CD4-positive, alpha-beta T cell (primary cell): ENCODE results near the gene RASA3. TPM values are rescaled to one million over a fixed set of nuclear protein-coding genes. Genes with fewer than 3 reads are reported as not detected.
A peak's percentile ranks its signal among the peaks of the same experiment; 100 is the strongest.

Experiments used
- ATAC-seq: fragments of 200-7000 bp; cut with Tn5 transposase; one replicate; pipeline ENCODE4 v1.10.0; 2022; ENCODE audit warnings: mild to moderate bottlenecking; ENCODE audit not compliant: poor library complexity
- CTCF ChIA-PET: fragments of 350-600 bp; sonication (Branson Sonifier 250); formaldehyde crosslinking; loops from one replicate; lab custom pipeline; 2021; ENCODE audit warnings: antibody characterized with exemption, inconsistent platforms; lab: Charles Lee
- POLR2A ChIA-PET: fragments of 350-600 bp; sonication (Branson Sonifier 250); formaldehyde crosslinking; loops from one replicate; lab custom pipeline; 2021; ENCODE audit warnings: antibody characterized with exemption, inconsistent platforms; lab: Charles Lee
- DNase-seq, 14 experiments: peaks; one replicate each; pipeline ENCODE4 v3.0.0-alpha.2; 2013 to 2020; ENCODE audit warnings: mixed read lengths in 2 of 14
- H3K27ac ChIP-seq, 2 donors: one replicate each; pipeline versions ENCODE4 v1.5.1 to v1.7.0; 2013; ENCODE audit warnings: low read length in 2 of 2, low read depth in 1 of 2, mild to moderate bottlenecking in 1 of 2
- H3K27me3 ChIP-seq, 2 experiments: 1 replicate in 1 of 2; 2 replicates in 1 of 2; pipeline versions ENCODE4 v1.6.1 to v1.7.0; 2013; ENCODE audit warnings: low read length in 2 of 2, control low read depth in 1 of 2, mild to moderate bottlenecking in 1 of 2, moderate library complexity in 1 of 2; ENCODE audit not compliant: insufficient read depth in 2 of 2, control insufficient read depth in 1 of 2
- H3K36me3 ChIP-seq: one replicate; pipeline ENCODE4 v1.6.1; 2013; ENCODE audit warnings: low read length, control low read depth; ENCODE audit not compliant: insufficient read depth
- H3K4me1 ChIP-seq: one replicate; pipeline ENCODE4 v1.6.1; 2013; ENCODE audit warnings: low read length, control low read depth; ENCODE audit not compliant: insufficient read depth
- H3K4me3 ChIP-seq: one replicate; pipeline ENCODE4 v1.5.1; 2013; ENCODE audit warnings: mild to moderate bottlenecking, low read length, moderate library complexity
- H3K9me3 ChIP-seq, 2 experiments: 1 replicate in 1 of 2; 2 replicates in 1 of 2; pipeline versions ENCODE4 v1.6.1 to v1.7.0; 2013; ENCODE audit warnings: low read length in 2 of 2, mild to moderate bottlenecking in 2 of 2, control low read depth in 1 of 2, moderate library complexity in 1 of 2; ENCODE audit not compliant: control insufficient read depth in 1 of 2, insufficient read depth in 1 of 2
- H3K27ac Mint-ChIP-seq: one replicate; pipeline ENCODE4 v1.8.0; 2020; ENCODE audit warnings: mixed read lengths
- H3K27me3 Mint-ChIP-seq: one replicate; pipeline ENCODE4 v1.8.0; 2021; ENCODE audit warnings: mixed read lengths
- H3K36me3 Mint-ChIP-seq: one replicate; pipeline ENCODE4 v1.8.0; 2021; ENCODE audit warnings: low read depth, mixed read lengths
- H3K4me1 Mint-ChIP-seq: one replicate; pipeline ENCODE4 v1.8.0; 2021; ENCODE audit warnings: low read depth, mixed read lengths
- H3K4me3 Mint-ChIP-seq: one replicate; pipeline ENCODE4 v1.8.0; 2020; ENCODE audit warnings: mild to moderate bottlenecking, mixed read lengths
- H3K9me3 Mint-ChIP-seq: one replicate; pipeline ENCODE4 v1.8.0; 2020; ENCODE audit warnings: mixed read lengths
- CTCF ChIP-seq: fragments of 200-600 bp; IDR thresholded peaks from one replicate; pipeline ENCODE4 v1.8.0; 2022; ENCODE audit warnings: antibody characterized with exemption, mild to moderate bottlenecking
- intact Hi-C, 2 experiments: fragments of 100-400 bp; cut with DNase I in 1 of 2; cut with micrococcal nuclease in 1 of 2; formaldehyde crosslinking; loops; one replicate each; pipeline versions ENCODE4 v1.15.1 to v1.9.0; 2023 to 2025; cut with DNase I, micrococcal nuclease
- total RNA-seq, 174 experiments: library from RNA in 2 of 174; stranded (reverse) in 2 of 174; gene quantifications; one replicate each; pipeline ENCODE4 v1.2.3 and lab custom pipeline; 2021 to 2026

Gene RASA3
- total RNA-seq, 2 experiments from 2014 or later: 181 to 184 TPM

- no peak for ATAC-seq
- intact Hi-C loops: loop anchor here in 1 of 2 experiments (2.0 kb wide), 1 partner anchor 14 kb away; no protein-coding TSS in a partner anchor
- Histone ChIP-seq H3K4me1 (no peaks in the 10 kb centered on the region), H3K36me3 (peaks cover 72% of the 10 kb centered on the region), H3K27me3 (no peaks in the 10 kb centered on the region), H3K27ac (no peak overlapping the region), H3K9me3 (peaks cover 0 to 5% of the 10 kb centered on the region in 2 experiments), H3K4me3 (no peak overlapping the region)
- Mint-ChIP-seq H3K27me3 (no peaks in the 10 kb centered on the region), H3K9me3 (no peaks in the 10 kb centered on the region), H3K27ac (peak overlapping the region; percentile 42), H3K4me3 (no peak overlapping the region), H3K4me1 (no peaks in the 10 kb centered on the region), H3K36me3 (peaks cover 75% of the 10 kb centered on the region)
- CTCF ChIA-PET: no interaction called here
- DNase-seq: no peak
- POLR2A ChIA-PET: no interaction called here
- TF ChIP-seq CTCF: no peak
These were observed 151.8 kb downstream of the RASA3 start for GRCh38 chr13:113980489-113981064.

GRCh38 chr13:113979791-113980471 is 152.5 kb downstream of the RASA3 start:
- Mint-ChIP-seq H3K27me3 (no peaks in the 10 kb centered on the region), H3K9me3 (no peaks in the 10 kb centered on the region), H3K36me3 (peaks cover 82% of the 10 kb centered on the region), H3K4me1 (no peaks in the 10 kb centered on the region), H3K27ac (peak overlapping the region; percentile 42), H3K4me3 (no peak overlapping the region)
- POLR2A ChIA-PET: no interaction called here
- Histone ChIP-seq H3K4me3 (no peak overlapping the region), H3K27me3 (no peaks in the 10 kb centered on the region), H3K36me3 (peaks cover 79% of the 10 kb centered on the region), H3K4me1 (no peaks in the 10 kb centered on the region), H3K27ac (no peak overlapping the region), H3K9me3 (peaks cover 0 to 5% of the 10 kb centered on the region in 2 experiments)
- peak; percentile 29 for ATAC-seq
- CTCF ChIA-PET: no interaction called here
- no peak for TF ChIP-seq CTCF
- peak in 1 of 14 experiments; percentile 2 for DNase-seq
- intact Hi-C loops: loop anchor here in 1 of 2 experiments (2.0 kb wide), 1 partner anchor 15 kb away; no protein-coding TSS in a partner anchor

DNA sequence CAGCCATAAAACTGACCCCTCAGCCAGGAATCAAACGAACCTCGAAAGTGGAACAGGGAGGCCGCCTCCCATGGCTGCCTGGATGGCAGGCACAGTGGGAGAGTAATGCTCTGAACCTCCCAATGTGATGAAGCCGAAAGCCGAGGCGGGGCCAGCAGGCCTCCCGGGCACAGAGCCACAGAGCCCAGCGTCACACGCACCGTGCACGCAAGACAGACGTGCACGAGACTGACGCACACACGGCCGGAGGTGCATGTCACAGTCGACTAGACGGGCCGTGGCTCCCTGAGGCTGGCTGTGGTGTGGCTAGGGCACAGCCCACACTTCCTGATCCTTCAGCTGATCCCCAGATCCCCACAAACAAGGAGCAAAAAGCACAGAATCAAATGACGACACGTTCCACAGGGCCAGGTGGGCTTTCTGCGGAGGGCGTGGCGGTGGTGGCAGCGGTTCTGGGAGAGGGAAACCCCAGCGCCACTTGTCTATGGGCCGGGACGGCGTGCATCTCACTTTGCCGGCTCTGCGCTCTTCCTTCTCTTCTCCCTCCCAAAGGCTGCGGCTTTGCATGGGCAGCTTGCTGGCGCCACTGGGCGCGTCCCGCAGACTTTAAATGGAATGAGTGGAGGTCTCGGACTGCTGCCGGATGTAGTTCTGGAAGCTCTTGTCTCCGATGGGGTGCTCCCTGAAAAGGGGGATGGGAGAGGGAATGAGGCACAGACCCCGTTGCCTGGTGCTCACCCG is 153.5 kb downstream of the RASA3 start:
- no peaks in the 10 kb centered on the region for H3K27me3 Mint-ChIP-seq
- H3K4me1 Mint-ChIP-seq: no peaks in the 10 kb centered on the region
- no peak for TF ChIP-seq CTCF
- intact Hi-C loops: no loop called here
- H3K36me3 Mint-ChIP-seq: peaks cover 85% of the 10 kb centered on the region
- H3K9me3 Mint-ChIP-seq: no peaks in the 10 kb centered on the region
- H3K9me3 ChIP-seq: peaks cover 0 to 5% of the 10 kb centered on the region in 2 experiments
- POLR2A ChIA-PET: no interaction called here
- H3K36me3 ChIP-seq: peaks cover 86% of the 10 kb centered on the region
- ATAC-seq (no peak), DNase-seq (no peak)
- no peaks in the 10 kb centered on the region for H3K4me1 ChIP-seq
- no peak overlapping the region for H3K27ac ChIP-seq
- H3K4me3 Mint-ChIP-seq: no peak overlapping the region
- no peak overlapping the region for H3K27ac Mint-ChIP-seq
- CTCF ChIA-PET: no interaction called here
- no peaks in the 10 kb centered on the region for H3K27me3 ChIP-seq
- H3K4me3 ChIP-seq: no peak overlapping the region
